GM12878 (cell line): ENCODE data around the gene CHIA.

Experiments
- CREB1 ChIP-seq: IDR thresholded peaks from 2 replicates; pipeline ENCODE4 v1.6.1; 2012; ENCODE audit warnings: low read depth, mild to moderate bottlenecking, inconsistent platforms
- CTCF ChIP-seq, 3 experiments: IDR thresholded peaks in 2 of 3; conservative IDR thresholded peaks in 1 of 3; 2 replicates each; pipeline ENCODE4 v1.5.1; 2011; ENCODE audit warnings: low read depth in 3 of 3, low read length in 3 of 3, mild to moderate bottlenecking in 3 of 3, control low read depth in 2 of 3, moderate library complexity in 2 of 3, inconsistent platforms in 1 of 3, mixed read lengths in 1 of 3; ENCODE audit not compliant: control insufficient read depth in 2 of 3, insufficient read depth in 1 of 3; ENCODE audit errors: extremely low read depth in 1 of 3
- ESRRA ChIP-seq: IDR thresholded peaks from 2 replicates; pipeline ENCODE4 v1.6.1; 2012; ENCODE audit warnings: mild to moderate bottlenecking, low read length, improper control_type of control experiment
- MAX ChIP-seq: IDR thresholded peaks from 2 replicates; pipeline ENCODE4 v1.6.1; 2012; ENCODE audit warnings: low read depth, low read length, improper control_type of control experiment
- POLR2A ChIP-seq: IDR thresholded peaks from 2 replicates; pipeline ENCODE4 v1.6.1; 2011; ENCODE audit warnings: low read depth, mild to moderate bottlenecking, low read length
- SMC3 ChIP-seq: IDR thresholded peaks from 2 replicates; pipeline ENCODE4 v1.6.1; 2011; ENCODE audit warnings: low read length, improper control_type of control experiment, borderline replicate concordance
- SRF ChIP-seq, 2 experiments: IDR thresholded peaks; 2 replicates each; pipeline ENCODE4 v1.6.1; 2011; ENCODE audit warnings: low read depth in 2 of 2, low read length in 2 of 2, mild to moderate bottlenecking in 1 of 2, moderate library complexity in 1 of 2

- TF ChIP-seq CREB1, result no peak
- no peak for TF ChIP-seq ESRRA
- no peak for TF ChIP-seq CTCF (IDR thresholded peaks at IDR 0.05 in 2 of 3, conservative IDR thresholded peaks at IDR 0.05 in 1 of 3; ENCODE audit: control insufficient read depth in 2 of 3, extremely low read depth in 1 of 3, insufficient read depth in 1 of 3, low read depth in 3 of 3, low read length in 3 of 3)
- no peak for TF ChIP-seq SMC3
- no peak for TF ChIP-seq MAX
- no peak for TF ChIP-seq SRF (IDR thresholded peaks at IDR 0.05; ENCODE audit: low read depth in 2 of 2, low read length in 2 of 2)
- no peak for TF ChIP-seq POLR2A
Measured at GRCh38 chr1:111320066-111320879, 29.6 kb downstream of the CHIA start.
